ENCODE measurements around the gene HMX3.
"Not testable (repeated sequence)": the region's sequence is repeated elsewhere in the genome, so short reads cannot be mapped to it uniquely, and the experiment has no call there.

The HMX3 gene

GRCh38 chr10:123171616-123172015 lies 35.8 kb downstream of the HMX3 start:
- Mint-ChIP-seq H3K36me3 (peaks cover 21% of the 10 kb centered on the region), H3K4me1 (peaks cover 13% of the 10 kb centered on the region)
- not testable (repeated sequence) for H3K27me3 Mint-ChIP-seq, H3K27ac Mint-ChIP-seq, H3K9me3 Mint-ChIP-seq, H3K4me3 Mint-ChIP-seq

- Mint-ChIP-seq H3K9me3 (peaks cover 4% of the 10 kb centered on the region), H3K36me3 (peaks cover 27% of the 10 kb centered on the region), H3K27me3 (no peaks in the 10 kb centered on the region), H3K4me1 (peaks cover 6% of the 10 kb centered on the region), H3K27ac (no peak overlapping the region), H3K4me3 (no peak overlapping the region)
These were observed 39.9 kb downstream of the HMX3 start for GRCh38 chr10:123175389-123176387.

GRCh38 chr10:123178390-123178789 lies 42.6 kb downstream of the HMX3 start:
- H3K4me1 Mint-ChIP-seq, H3K4me3 Mint-ChIP-seq, H3K27ac Mint-ChIP-seq, H3K27me3 Mint-ChIP-seq, H3K9me3 Mint-ChIP-seq: not testable (repeated sequence)
- peaks cover 30% of the 10 kb centered on the region for H3K36me3 Mint-ChIP-seq

GRCh38 chr10:123180101-123181090 lies 44.6 kb downstream of the HMX3 start:
- Mint-ChIP-seq H3K4me1 (no peaks in the 10 kb centered on the region), H3K27ac (no peak overlapping the region), H3K27me3 (no peaks in the 10 kb centered on the region), H3K36me3 (peaks cover 39% of the 10 kb centered on the region), H3K9me3 (peaks cover 4% of the 10 kb centered on the region), H3K4me3 (no peak overlapping the region)

GRCh38 chr10:123183724-123184123 lies 48.0 kb downstream of the HMX3 start:
- no peaks in the 10 kb centered on the region for H3K9me3 Mint-ChIP-seq
- peaks cover 37% of the 10 kb centered on the region for H3K36me3 Mint-ChIP-seq
- H3K27ac Mint-ChIP-seq: no peak overlapping the region
- H3K4me1 Mint-ChIP-seq: peaks cover 3% of the 10 kb centered on the region
- no peaks in the 10 kb centered on the region for H3K27me3 Mint-ChIP-seq
- no peak overlapping the region for H3K4me3 Mint-ChIP-seq

- peaks cover 48% of the 10 kb centered on the region for H3K36me3 Mint-ChIP-seq
- no peak overlapping the region for H3K4me3 Mint-ChIP-seq
- no peaks in the 10 kb centered on the region for H3K27me3 Mint-ChIP-seq
- peaks cover 3% of the 10 kb centered on the region for H3K4me1 Mint-ChIP-seq
- H3K27ac Mint-ChIP-seq: no peak overlapping the region
- no peaks in the 10 kb centered on the region for H3K9me3 Mint-ChIP-seq
These were observed 52.0 kb downstream of the HMX3 start for GRCh38 chr10:123187781-123188180.

Data from activated naive CD4-positive, alpha-beta T cell treated with anti-CD3 and anti-CD28 coated beads, Interleukin-2, amount 50 U/mL, for 24 hours (primary cell).